H1 (cell line): Measurements from ENCODE around the gene SPECC1. TPM values are rescaled to one million over a fixed set of nuclear protein-coding genes. Genes with fewer than 3 reads are reported as not detected.

Experiments
- EGR1 ChIP-seq: IDR thresholded peaks from 2 replicates; pipeline ENCODE4 v1.6.1; 2011; ENCODE audit warnings: low read depth, low read length, borderline replicate concordance
- EP300 ChIP-seq, 2 experiments: IDR thresholded peaks; 1 replicate in 1 of 2; 2 replicates in 1 of 2; pipeline ENCODE4 v1.6.1; 2011 to 2012; ENCODE audit warnings: low read depth in 2 of 2, low read length in 2 of 2, mild to moderate bottlenecking in 2 of 2, borderline replicate concordance in 1 of 2, inconsistent platforms in 1 of 2, moderate library complexity in 1 of 2
- JUND ChIP-seq: IDR thresholded peaks from 2 replicates; pipeline ENCODE4 v1.6.1; 2011; ENCODE audit warnings: mild to moderate bottlenecking, improper control_type of control experiment, low read length
- KDM1A ChIP-seq: fragments of 200-600, 300-600 bp; sonication (generic); IDR thresholded peaks from 2 replicates; pipeline ENCODE4 v1.7.1; 2016; ENCODE audit warnings: mild to moderate bottlenecking, low read length, borderline replicate concordance
- KDM5A ChIP-seq: fragments of 200-600 bp; IDR thresholded peaks from 2 replicates; pipeline ENCODE4 v1.7.1; 2012; ENCODE audit warnings: mild to moderate bottlenecking, low read length, inconsistent platforms, mixed read lengths
- MAFK ChIP-seq: IDR thresholded peaks from 2 replicates; pipeline ENCODE4 v1.6.1; 2012; ENCODE audit warnings: low read depth, mild to moderate bottlenecking, improper control_type of control experiment, low read length
- PHF8 ChIP-seq: fragments of 200-600 bp; sonication (generic); conservative IDR thresholded peaks from 2 replicates; pipeline ENCODE4 v1.7.1; 2012; ENCODE audit warnings: low read depth, mild to moderate bottlenecking, inconsistent platforms, low read length, moderate library complexity
- POLR2AphosphoS5 ChIP-seq: IDR thresholded peaks from 2 replicates; pipeline ENCODE4 v1.6.1; 2011; ENCODE audit warnings: low read depth, low read length
- RNF2 ChIP-seq: fragments of 200-900, 300-1000 bp; sonication (generic); IDR thresholded peaks from 2 replicates; pipeline ENCODE4 v1.7.1; 2016; ENCODE audit warnings: borderline replicate concordance, low read depth, mild to moderate bottlenecking, antibody characterized with exemption, low read length; ENCODE audit not compliant: poor library complexity, severe bottlenecking; ENCODE audit errors: missing control alignments
- SAP30 ChIP-seq: fragments of 300-600 bp; sonication (generic); IDR thresholded peaks from 2 replicates; pipeline ENCODE4 v1.7.1; 2012; ENCODE audit warnings: low read length, moderate library complexity, mild to moderate bottlenecking, inconsistent platforms; ENCODE audit not compliant: insufficient read depth, insufficient replicate concordance
- SIN3A ChIP-seq, 2 experiments: IDR thresholded peaks in 1 of 2; conservative IDR thresholded peaks in 1 of 2; 2 replicates each; pipeline ENCODE4 v1.6.1; 2011 to 2012; ENCODE audit warnings: low read length in 2 of 2, improper control_type of control experiment in 1 of 2, low read depth in 1 of 2, mild to moderate bottlenecking in 1 of 2
- ZNF274 ChIP-seq: IDR thresholded peaks from 2 replicates; pipeline ENCODE4 v1.7.0; 2012; ENCODE audit warnings: low read length, borderline replicate concordance; ENCODE audit errors: extremely low read depth
- polyA plus RNA-seq, 7 experiments: library from polyadenylated mRNA; depleted of rRNA in 3 of 7; stranded (reverse) in 5 of 7; unstranded in 2 of 7; fragments of >200 nt in 5 of 7; fragments of 200-250 nt in 2 of 7; gene quantifications; 1 replicate in 5 of 7; 2 replicates in 1 of 7; 4 replicates in 1 of 7; pipeline versions ENCODE4 v1.2.1 to v1.2.3, GENCODE V29; 2011 to 2013; ENCODE audit warnings: missing spikeins in 2 of 7, mixed read lengths in 2 of 7
- total RNA-seq: library from RNA; stranded (reverse); fragmentation: NEBNext Ultra II Directional; extraction: Animal tissue kit (Norgen Biotek cat#: 25700); gene quantifications from 2 replicates; pipeline ENCODE4 v1.2.1, GENCODE V29; 2021
- TF ChIP-seq, protein P1 (sequence below), 3 experiments: IDR thresholded peaks; 1 replicate in 2 of 3; 2 replicates in 1 of 3; pipeline versions ENCODE4 v1.5.1 to v1.6.1; 2011; ENCODE audit warnings: low read length in 3 of 3, mild to moderate bottlenecking in 3 of 3, inconsistent platforms in 2 of 3, low read depth in 1 of 3, moderate library complexity in 1 of 3; ENCODE audit not compliant: insufficient read depth in 1 of 3; ENCODE audit errors: control extremely low read depth in 1 of 3
- TF ChIP-seq, protein P2 (sequence below): IDR thresholded peaks from 2 replicates; pipeline ENCODE4 v1.6.1; 2011; ENCODE audit warnings: low read depth, mild to moderate bottlenecking, low read length; ENCODE audit not compliant: insufficient read depth
- TF ChIP-seq, protein P3 (sequence below): IDR thresholded peaks from 2 replicates; pipeline ENCODE4 v1.6.1; 2011; ENCODE audit warnings: low read length, improper control_type of control experiment
- TF ChIP-seq, protein P4 (sequence below): IDR thresholded peaks from 2 replicates; pipeline ENCODE4 v1.6.1; 2012; ENCODE audit warnings: inconsistent platforms

The SPECC1 gene
- total and polyA plus RNA-seq, 2 of the 8 experiments (the other 6 are each of a cell fraction or from before 2014, with no cell fraction given), result 35.8 to 87.9 TPM

DNA sequence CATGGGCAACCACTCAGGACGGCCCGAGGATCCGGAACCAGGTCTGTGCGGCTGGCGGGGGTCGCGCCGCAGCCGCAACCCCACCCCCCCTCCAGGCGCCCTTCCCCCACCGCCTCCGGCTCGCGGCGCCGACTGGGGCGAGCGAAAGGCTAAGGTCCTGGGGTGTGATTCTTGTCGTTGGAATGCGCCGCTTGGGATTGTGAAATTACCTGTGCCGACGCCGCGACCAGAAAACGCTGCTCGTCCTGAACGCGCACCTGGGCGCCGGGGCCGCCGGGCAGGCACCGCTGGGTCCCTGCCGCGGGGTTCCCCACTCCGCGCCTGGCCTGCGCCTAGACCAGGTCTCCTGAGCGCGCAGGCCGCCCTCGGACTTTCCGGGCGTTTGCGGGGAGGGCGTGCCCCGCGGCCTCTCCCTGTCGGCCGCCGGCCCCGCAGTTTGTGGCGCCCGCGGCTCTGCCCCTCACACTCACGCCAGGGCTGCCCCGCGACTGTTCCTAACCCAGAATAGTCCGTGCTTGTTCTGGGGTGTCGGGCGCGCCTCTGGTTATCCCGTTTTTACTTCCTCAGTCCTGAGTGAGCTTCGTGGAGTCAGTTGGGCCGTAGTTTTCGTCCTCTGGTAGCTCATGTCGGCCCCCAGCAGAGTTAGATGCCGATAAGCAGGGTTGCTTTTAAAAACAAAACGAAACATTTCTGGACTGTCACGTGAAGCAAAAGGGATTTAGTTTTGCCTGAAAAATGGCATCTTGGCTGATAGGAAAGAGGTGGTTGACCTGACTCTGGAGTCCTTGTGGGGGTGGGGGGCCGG is 147.2 kb downstream of the SPECC1 start (continued):
- peak; percentile 27 for TF ChIP-seq SAP30
- TF ChIP-seq, protein P1, sequence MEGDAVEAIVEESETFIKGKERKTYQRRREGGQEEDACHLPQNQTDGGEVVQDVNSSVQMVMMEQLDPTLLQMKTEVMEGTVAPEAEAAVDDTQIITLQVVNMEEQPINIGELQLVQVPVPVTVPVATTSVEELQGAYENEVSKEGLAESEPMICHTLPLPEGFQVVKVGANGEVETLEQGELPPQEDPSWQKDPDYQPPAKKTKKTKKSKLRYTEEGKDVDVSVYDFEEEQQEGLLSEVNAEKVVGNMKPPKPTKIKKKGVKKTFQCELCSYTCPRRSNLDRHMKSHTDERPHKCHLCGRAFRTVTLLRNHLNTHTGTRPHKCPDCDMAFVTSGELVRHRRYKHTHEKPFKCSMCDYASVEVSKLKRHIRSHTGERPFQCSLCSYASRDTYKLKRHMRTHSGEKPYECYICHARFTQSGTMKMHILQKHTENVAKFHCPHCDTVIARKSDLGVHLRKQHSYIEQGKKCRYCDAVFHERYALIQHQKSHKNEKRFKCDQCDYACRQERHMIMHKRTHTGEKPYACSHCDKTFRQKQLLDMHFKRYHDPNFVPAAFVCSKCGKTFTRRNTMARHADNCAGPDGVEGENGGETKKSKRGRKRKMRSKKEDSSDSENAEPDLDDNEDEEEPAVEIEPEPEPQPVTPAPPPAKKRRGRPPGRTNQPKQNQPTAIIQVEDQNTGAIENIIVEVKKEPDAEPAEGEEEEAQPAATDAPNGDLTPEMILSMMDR (IDR thresholded peaks at IDR 0.05; ENCODE audit: control extremely low read depth in 1 of 3, insufficient read depth in 1 of 3, low read depth in 1 of 3, low read length in 3 of 3), result no peak
- TF ChIP-seq JUND, result no peak
- no peak for TF ChIP-seq EP300 (IDR thresholded peaks at IDR 0.05; ENCODE audit: borderline replicate concordance in 1 of 2, low read depth in 2 of 2, low read length in 2 of 2)
- TF ChIP-seq ZNF274, result no peak
- TF ChIP-seq, protein P2, sequence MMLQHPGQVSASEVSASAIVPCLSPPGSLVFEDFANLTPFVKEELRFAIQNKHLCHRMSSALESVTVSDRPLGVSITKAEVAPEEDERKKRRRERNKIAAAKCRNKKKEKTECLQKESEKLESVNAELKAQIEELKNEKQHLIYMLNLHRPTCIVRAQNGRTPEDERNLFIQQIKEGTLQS, result no peak
- peak in 1 of 2 experiments; percentile 26; a peak in 1 of 4 replicates for TF ChIP-seq SIN3A (conservative IDR thresholded peaks at IDR 0.05 in 1 of 2, IDR thresholded peaks at IDR 0.05 in 1 of 2; ENCODE audit: low read depth in 1 of 2, low read length in 2 of 2)
- no peak for TF ChIP-seq KDM5A
- no peak for TF ChIP-seq MAFK
- TF ChIP-seq POLR2AphosphoS5, result peak; percentile 65; the same call in 1 of the 2 replicates
- no peak for TF ChIP-seq EGR1
- no peak for TF ChIP-seq RNF2
- 0 out of 2 replicates have a peak, but pooled peaks have one; percentile 34 for TF ChIP-seq PHF8
- TF ChIP-seq, protein P3, sequence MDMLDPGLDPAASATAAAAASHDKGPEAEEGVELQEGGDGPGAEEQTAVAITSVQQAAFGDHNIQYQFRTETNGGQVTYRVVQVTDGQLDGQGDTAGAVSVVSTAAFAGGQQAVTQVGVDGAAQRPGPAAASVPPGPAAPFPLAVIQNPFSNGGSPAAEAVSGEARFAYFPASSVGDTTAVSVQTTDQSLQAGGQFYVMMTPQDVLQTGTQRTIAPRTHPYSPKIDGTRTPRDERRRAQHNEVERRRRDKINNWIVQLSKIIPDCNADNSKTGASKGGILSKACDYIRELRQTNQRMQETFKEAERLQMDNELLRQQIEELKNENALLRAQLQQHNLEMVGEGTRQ, result no peak; the same call in 1 of the 2 replicates
- TF ChIP-seq, protein P4, sequence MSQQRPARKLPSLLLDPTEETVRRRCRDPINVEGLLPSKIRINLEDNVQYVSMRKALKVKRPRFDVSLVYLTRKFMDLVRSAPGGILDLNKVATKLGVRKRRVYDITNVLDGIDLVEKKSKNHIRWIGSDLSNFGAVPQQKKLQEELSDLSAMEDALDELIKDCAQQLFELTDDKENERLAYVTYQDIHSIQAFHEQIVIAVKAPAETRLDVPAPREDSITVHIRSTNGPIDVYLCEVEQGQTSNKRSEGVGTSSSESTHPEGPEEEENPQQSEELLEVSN, result no peak
- TF ChIP-seq KDM1A, result 0 out of 2 replicates have a peak, but pooled peaks have one; percentile 48
